ENCODE results near the gene OSBPL9.

OSBPL9 gene

GRCh38 chr1:51738681-51739080, 121.8 kb downstream of the OSBPL9 start:
- no peak for DNase-seq (ENCODE audit: low spot score)
- Histone ChIP-seq H3K27ac (ENCODE audit: poor library complexity, severe bottlenecking) (no peak overlapping the region), H3K9me3 (ENCODE audit: severe bottlenecking) (no peaks in the 10 kb centered on the region), H3K4me1 (ENCODE audit: insufficient read depth, poor library complexity, severe bottlenecking) (peaks cover 28% of the 10 kb centered on the region), H3K36me3 (ENCODE audit: low read depth) (no peaks in the 10 kb centered on the region), H3K4me3 (ENCODE audit: severe bottlenecking) (no peak overlapping the region), H3K27me3 (ENCODE audit: insufficient read depth, poor library complexity, severe bottlenecking) (no peaks in the 10 kb centered on the region)
- ATAC-seq (ENCODE audit: low read depth) = no peak
- no peak for TF ChIP-seq CTCF (IDR thresholded peaks at IDR 0.05; ENCODE audit: poor library complexity, severe bottlenecking)

DNA sequence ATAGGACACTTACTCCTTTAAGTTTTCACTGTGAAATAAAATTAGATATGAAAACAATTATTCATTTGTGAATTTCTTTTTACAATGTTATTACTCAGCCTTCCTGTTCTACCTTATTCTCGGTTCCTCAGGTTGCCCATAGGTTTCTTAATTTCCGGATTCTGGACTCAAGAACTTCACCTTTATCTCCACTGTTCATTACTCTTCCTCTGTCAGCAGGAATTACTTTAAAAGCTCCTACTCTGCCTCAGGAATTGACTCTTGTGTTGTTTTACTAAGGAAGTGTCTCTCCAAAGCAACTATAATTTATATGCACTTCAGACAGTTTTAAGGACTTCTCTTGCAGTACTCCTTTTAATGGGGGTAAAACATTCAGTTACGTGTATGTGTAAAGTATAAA, 123.8 kb downstream of the OSBPL9 start:
- TF ChIP-seq CTCF (IDR thresholded peaks at IDR 0.05; ENCODE audit: poor library complexity, severe bottlenecking) = no peak
- peaks cover 18% of the 10 kb centered on the region for H3K4me1 ChIP-seq (ENCODE audit: insufficient read depth, poor library complexity, severe bottlenecking)
- no peak overlapping the region for H3K27ac ChIP-seq (ENCODE audit: poor library complexity, severe bottlenecking)
- no peaks in the 10 kb centered on the region for H3K27me3 ChIP-seq (ENCODE audit: insufficient read depth, poor library complexity, severe bottlenecking)
- ATAC-seq (ENCODE audit: low read depth) = no peak
- H3K36me3 ChIP-seq (ENCODE audit: low read depth) = peaks cover 6% of the 10 kb centered on the region; the same call in 1 of the 2 replicates
- no peak overlapping the region for H3K4me3 ChIP-seq (ENCODE audit: severe bottlenecking)
- no peaks in the 10 kb centered on the region for H3K9me3 ChIP-seq (ENCODE audit: severe bottlenecking)
- DNase-seq (ENCODE audit: low spot score) = no peak

DNA sequence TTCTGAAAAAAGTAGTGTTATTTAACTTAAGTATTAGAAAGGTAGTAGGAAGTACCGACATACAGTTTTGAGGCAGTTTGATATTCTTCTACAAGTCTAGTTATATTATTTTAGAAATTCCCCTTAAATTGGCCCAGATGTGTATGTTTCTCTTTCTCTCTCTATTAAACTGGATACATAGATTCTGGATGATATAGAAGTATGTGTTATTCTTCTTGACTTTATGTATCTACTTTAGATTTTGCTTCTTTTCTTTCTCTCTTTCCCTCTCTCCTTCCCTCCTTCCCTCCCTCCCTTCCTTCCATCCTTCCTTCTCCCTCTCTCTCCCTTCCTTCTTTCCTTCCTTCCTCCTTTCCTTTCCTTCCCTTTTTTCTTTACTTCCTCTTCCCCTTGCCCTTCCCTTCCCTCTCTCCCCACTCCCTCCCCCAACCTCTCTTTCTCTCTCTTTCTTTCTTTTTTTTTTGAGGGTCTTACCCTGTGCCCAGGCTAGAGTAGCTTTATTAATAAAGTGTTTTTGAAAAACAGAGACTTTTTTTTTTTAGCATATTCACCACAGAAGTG, 124.3 kb downstream of the OSBPL9 start:
- ATAC-seq (ENCODE audit: low read depth) = no peak
- Histone ChIP-seq H3K36me3 (ENCODE audit: low read depth) (peaks cover 9% of the 10 kb centered on the region; the same call in 1 of the 2 replicates), H3K4me1 (ENCODE audit: insufficient read depth, poor library complexity, severe bottlenecking) (peaks cover 15% of the 10 kb centered on the region)

GRCh38 chr1:51744506-51745303, 127.8 kb downstream of the OSBPL9 start:
- Histone ChIP-seq H3K4me3 (ENCODE audit: severe bottlenecking) (no peak overlapping the region), H3K27ac (ENCODE audit: poor library complexity, severe bottlenecking) (no peak overlapping the region), H3K9me3 (ENCODE audit: severe bottlenecking) (no peaks in the 10 kb centered on the region), H3K4me1 (ENCODE audit: insufficient read depth, poor library complexity, severe bottlenecking) (no peaks in the 10 kb centered on the region), H3K36me3 (ENCODE audit: low read depth) (peaks cover 34% of the 10 kb centered on the region), H3K27me3 (ENCODE audit: insufficient read depth, poor library complexity, severe bottlenecking) (no peaks in the 10 kb centered on the region)
- no peak for TF ChIP-seq CTCF (IDR thresholded peaks at IDR 0.05; ENCODE audit: poor library complexity, severe bottlenecking)
- ATAC-seq (ENCODE audit: low read depth) (no peak), DNase-seq (ENCODE audit: low spot score) (no peak)

More for the DNA sequence above, 124.3 kb downstream of the OSBPL9 start:
- no peak for DNase-seq (ENCODE audit: low spot score)
- H3K9me3 ChIP-seq (ENCODE audit: severe bottlenecking) = no peaks in the 10 kb centered on the region
- no peak for TF ChIP-seq CTCF (IDR thresholded peaks at IDR 0.05; ENCODE audit: poor library complexity, severe bottlenecking)
- H3K4me3 ChIP-seq (ENCODE audit: severe bottlenecking) = no peak overlapping the region
- H3K27me3 ChIP-seq (ENCODE audit: insufficient read depth, poor library complexity, severe bottlenecking) = no peaks in the 10 kb centered on the region
- no peak overlapping the region for H3K27ac ChIP-seq (ENCODE audit: poor library complexity, severe bottlenecking)

DNA sequence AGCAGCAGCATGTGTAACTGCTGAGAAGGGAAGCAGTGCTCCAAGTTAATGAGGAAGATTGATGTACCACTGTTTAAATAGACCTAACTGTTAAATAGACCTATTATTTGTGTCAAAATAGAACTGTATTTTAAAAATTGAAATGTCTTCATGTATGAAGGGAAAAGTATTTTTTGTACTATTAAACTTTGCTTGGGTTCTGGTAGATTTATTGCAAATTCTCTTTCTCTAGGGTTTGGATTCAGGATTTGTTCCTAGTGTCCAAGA, 128.3 kb downstream of the OSBPL9 start:
- H3K4me3 ChIP-seq (ENCODE audit: severe bottlenecking) = no peak overlapping the region
- H3K27ac ChIP-seq (ENCODE audit: poor library complexity, severe bottlenecking) = no peak overlapping the region
- no peaks in the 10 kb centered on the region for H3K27me3 ChIP-seq (ENCODE audit: insufficient read depth, poor library complexity, severe bottlenecking)
- H3K36me3 ChIP-seq (ENCODE audit: low read depth) = peaks cover 34% of the 10 kb centered on the region
- H3K9me3 ChIP-seq (ENCODE audit: severe bottlenecking) = no peaks in the 10 kb centered on the region
- peaks cover 3% of the 10 kb centered on the region for H3K4me1 ChIP-seq (ENCODE audit: insufficient read depth, poor library complexity, severe bottlenecking)
- DNase-seq (ENCODE audit: low spot score) = no peak
- no peak for TF ChIP-seq CTCF (IDR thresholded peaks at IDR 0.05; ENCODE audit: poor library complexity, severe bottlenecking)
- no peak for ATAC-seq (ENCODE audit: low read depth)

Measured in RWPE2 (cell line).